K562 (cell line): ENCODE results near the gene KIF1A. TPM values are rescaled to one million over a fixed set of nuclear protein-coding genes. Genes with fewer than 3 reads are reported as not detected.

ENCODE experiments used
- ATAC-seq: fragments of 200-7000 bp; cut with Tn5 transposase; 3 replicates; pipeline ENCODE4 v1.9.1; 2020; ENCODE audit warnings: moderate library complexity
- BruUV-seq: library from RNA; stranded (reverse); fragments of 400-500 nt; replicated peaks from 2 replicates; lab custom pipeline; 2021; lab: Mats Ljungman, UMichigan
- CTCF ChIA-PET: fragments of 300-600 bp; formaldehyde crosslinking; extraction: SDS; loops from one replicate; lab custom pipeline; 2021; ENCODE audit warnings: low intra/inter-chr PET ratio; lab: Yijun Ruan, JAX
- POLR2A ChIA-PET: fragments of 300-600, 350-650 bp; sonication (Branson Sonifier 250); formaldehyde crosslinking; extraction: SDS; loops from one replicate; lab custom pipeline; 2021; ENCODE audit warnings: antibody characterized with exemption, inconsistent platforms; lab: Yijun Ruan, JAX
- DNase-seq, 4 experiments: peaks; one replicate each; pipeline versions ENCODE4 v3.0.0 to v3.0.0-alpha.2; 2011 to 2018; ENCODE audit warnings: low spot score in 3 of 4, mixed read lengths in 3 of 4; ENCODE audit errors: extremely low read depth in 1 of 4
- FAIRE-seq: peaks from 2 replicates; lab custom pipeline; 2011; peaks lifted over from hg19 to GRCh38; lab: Jason Lieb, UNC
- H2AFZ ChIP-seq: 2 replicates; pipeline ENCODE4 v1.6.0; 2011; ENCODE audit warnings: low read depth, low read length, control low read depth, inconsistent platforms
- H3K27ac ChIP-seq: fragments of 200-600 bp; 3 replicates; pipeline ENCODE4 v1.8.0; 2011; ENCODE audit warnings: low read depth, mild to moderate bottlenecking, control low read depth, inconsistent platforms, low read length, moderate library complexity, mixed read lengths; ENCODE audit errors: extremely low read depth
- H3K27me3 ChIP-seq, 2 experiments: fragments of 300-600 bp in 1 of 2; 2 replicates in 1 of 2; 3 replicates in 1 of 2; pipeline versions ENCODE4 v1.6.0 to v1.8.0; 2011; ENCODE audit warnings: inconsistent platforms in 2 of 2, low read length in 2 of 2, mild to moderate bottlenecking in 1 of 2, mixed read lengths in 1 of 2, moderate library complexity in 1 of 2; ENCODE audit not compliant: control insufficient read depth in 2 of 2, insufficient read depth in 2 of 2
- H3K36me3 ChIP-seq: fragments of 300-600 bp; 3 replicates; pipeline ENCODE4 v1.8.0; 2011; ENCODE audit warnings: mild to moderate bottlenecking, low read length, inconsistent platforms; ENCODE audit not compliant: control insufficient read depth, insufficient read depth
- H3K4me1 ChIP-seq, 2 experiments: fragments of 200-600 bp in 1 of 2; replicated peaks in 1 of 2; 2 replicates in 1 of 2; 3 replicates in 1 of 2; pipeline versions ENCODE4 v1.5.1 to v1.8.0; 2011; ENCODE audit warnings: inconsistent platforms in 2 of 2, low read length in 2 of 2, mild to moderate bottlenecking in 1 of 2, mixed read lengths in 1 of 2, moderate library complexity in 1 of 2; ENCODE audit not compliant: control insufficient read depth in 2 of 2, insufficient read depth in 2 of 2
- H3K4me2 ChIP-seq: 2 replicates; pipeline ENCODE4 v1.6.1; 2011; ENCODE audit warnings: low read length, control low read depth, inconsistent platforms, mixed read lengths; ENCODE audit not compliant: insufficient read depth
- H3K4me3 ChIP-seq: fragments of 200-600 bp; sonication (generic), shearing (Covaris generic); 2 replicates; pipeline ENCODE4 v1.5.1; 2016; ENCODE audit warnings: control low read depth, inconsistent platforms
- H3K79me2 ChIP-seq: fragments of 200-600 bp; 3 replicates; pipeline ENCODE4 v1.8.0; 2011; ENCODE audit warnings: low read length, inconsistent platforms; ENCODE audit not compliant: control insufficient read depth, insufficient read depth
- H3K9ac ChIP-seq, 2 experiments: 2 replicates each; pipeline versions ENCODE4 v1.6.0 to v1.6.1; 2011; ENCODE audit warnings: low read depth in 2 of 2, low read length in 2 of 2, control low read depth in 1 of 2, inconsistent platforms in 1 of 2, mild to moderate bottlenecking in 1 of 2, mixed read lengths in 1 of 2; ENCODE audit not compliant: insufficient read depth in 1 of 2
- H3K9me1 ChIP-seq: one replicate; pipeline ENCODE4 v1.6.0; 2011; ENCODE audit warnings: inconsistent platforms, mild to moderate bottlenecking, low read length, moderate library complexity; ENCODE audit not compliant: control insufficient read depth, insufficient read depth
- H3K9me3 ChIP-seq: replicated peaks from 2 replicates; pipeline ENCODE4 v1.5.1; 2011; ENCODE audit warnings: low read depth, low read length, inconsistent platforms; ENCODE audit not compliant: control insufficient read depth, insufficient read depth
- H4K20me1 ChIP-seq: replicated peaks from 2 replicates; pipeline ENCODE4 v1.6.1; 2011; ENCODE audit warnings: low read length, inconsistent platforms, mixed read lengths; ENCODE audit not compliant: control insufficient read depth, insufficient read depth
- FOSL1 ChIP-seq: fragments of 200-800 bp; sonication (Bioruptor generic); conservative IDR thresholded peaks from 2 replicates; pipeline ENCODE4 v1.6.1; 2016; ENCODE audit warnings: missing genetic modification characterization, missing compliant biosample characterization
- HMG20B ChIP-seq: fragments of 250-450 bp; sonication (Bioruptor Pico); IDR thresholded peaks from 2 replicates; pipeline ENCODE4 v1.5.0; 2021; ENCODE audit warnings: mild to moderate bottlenecking
- PTRF ChIP-seq: fragments of 450-650 bp; IDR thresholded peaks from 2 replicates; pipeline ENCODE4 v1.6.1; 2016; ENCODE audit warnings: mild to moderate bottlenecking, missing genetic modification characterization, missing compliant biosample characterization
- RUNX1 ChIP-seq: sonication (generic); IDR thresholded peaks from 2 replicates; pipeline ENCODE4 v1.6.1; 2016; ENCODE audit warnings: antibody characterized with exemption, low read depth
- SP1 ChIP-seq: sonication (generic); formaldehyde crosslinking; IDR thresholded peaks from 2 replicates; pipeline ENCODE4 v1.8.1; 2022; ENCODE audit warnings: mild to moderate bottlenecking, missing genetic modification reagents
- ZNF77 ChIP-seq: fragments of 250-450 bp; sonication (Bioruptor Pico); IDR thresholded peaks from 2 replicates; pipeline ENCODE4 v1.5.0; 2020
- WGBS: fragments of 100-300 bp; shearing (Covaris generic); methylation state at CpG from one replicate; pipeline ENCODE4 v1.1.6; 2016; ENCODE audit warnings: low coverage, mixed read lengths; ENCODE audit not compliant: insufficient coverage; ENCODE audit errors: missing lambda C conversion rate; 5-methylcytosine and 5-hydroxymethylcytosine counted together
- in situ Hi-C: fragments of 300-500 bp; cut with MboI; formaldehyde crosslinking; loops from 4 replicates; pipeline ENCODE4 v1.15.0; 2018; ENCODE audit warnings: inconsistent platforms, mixed read lengths
- intact Hi-C: fragments of 100-400 bp; cut with micrococcal nuclease; formaldehyde crosslinking; loops from 2 replicates; pipeline ENCODE4 v1.14.2; 2022
- polyA plus RNA-seq, 8 experiments: library from polyadenylated mRNA; depleted of rRNA in 4 of 8; stranded (reverse) in 5 of 8; unstranded in 3 of 8; fragments of >200 nt; fragmentation: Nextera tagmentation in 2 of 8; fragmentation: Illumina TruSeq in 1 of 8; extraction: Ambion mirVana in 2 of 8; extraction: Trizol in 1 of 8; gene quantifications; 2 replicates each; pipeline versions ENCODE4 v1.2.1 to v1.2.3, GENCODE V29; 2011 to 2014; ENCODE audit warnings: inconsistent platforms in 1 of 8, missing spikeins in 1 of 8
- total RNA-seq, 7 experiments: library from RNA; depleted of rRNA in 6 of 7; stranded (reverse); fragments of >200 nt in 6 of 7; fragmentation: Illumina TruSeq in 2 of 7; extraction: Trizol in 2 of 7; gene quantifications; 2 replicates each; pipeline versions ENCODE4 v1.2.1 to v1.2.3, GENCODE V29; 2011 to 2021; ENCODE audit warnings: low replicate concordance in 1 of 7
- TF ChIP-seq, protein P1 (sequence below), 2 experiments: fragments of 450-650 bp; formaldehyde crosslinking in 1 of 2; IDR thresholded peaks; 2 replicates each; pipeline versions ENCODE4 v1.4.0 to v1.6.1; 2014 to 2020; ENCODE audit warnings: mild to moderate bottlenecking in 2 of 2, borderline replicate concordance in 1 of 2, low read depth in 1 of 2
- TF ChIP-seq, protein P2 (sequence below): sonication (generic); formaldehyde crosslinking; IDR thresholded peaks from 2 replicates; pipeline ENCODE4 v1.9.0; 2022; ENCODE audit warnings: mild to moderate bottlenecking, missing genetic modification reagents
- TF ChIP-seq, protein P3 (sequence below): fragments of 450-650 bp; formaldehyde crosslinking; IDR thresholded peaks from 2 replicates; pipeline ENCODE4 v1.4.0; 2022; ENCODE audit warnings: missing genetic modification characterization

KIF1A gene
- total and polyA plus RNA-seq, 9 of the 15 experiments (the other 6 are each of a cell fraction or from before 2014, with no cell fraction given) = 0.07 to 1.4 (median 0.45) TPM; not detected in 2

DNA sequence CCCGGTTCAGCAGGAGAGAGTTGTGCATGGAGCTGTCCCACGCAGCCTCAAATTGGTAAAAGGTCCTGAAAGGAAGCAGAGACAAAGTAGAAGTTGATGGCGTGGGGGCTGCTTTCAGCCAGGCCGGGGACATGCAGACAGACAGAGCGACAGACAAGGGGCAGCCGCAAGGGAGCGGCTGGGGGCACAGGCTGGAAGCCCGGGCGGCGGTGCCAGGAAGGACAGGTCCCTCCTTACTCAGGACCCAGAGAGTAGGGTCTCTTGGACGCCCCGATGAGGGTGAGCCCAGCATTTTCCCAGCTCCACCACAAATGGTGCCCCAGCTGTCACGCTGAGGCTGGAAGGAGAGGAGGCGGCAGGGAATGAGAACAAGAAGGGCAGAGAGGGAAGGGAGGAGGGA, 93.1 kb downstream of the KIF1A start (continued):
- TF ChIP-seq, protein P1, sequence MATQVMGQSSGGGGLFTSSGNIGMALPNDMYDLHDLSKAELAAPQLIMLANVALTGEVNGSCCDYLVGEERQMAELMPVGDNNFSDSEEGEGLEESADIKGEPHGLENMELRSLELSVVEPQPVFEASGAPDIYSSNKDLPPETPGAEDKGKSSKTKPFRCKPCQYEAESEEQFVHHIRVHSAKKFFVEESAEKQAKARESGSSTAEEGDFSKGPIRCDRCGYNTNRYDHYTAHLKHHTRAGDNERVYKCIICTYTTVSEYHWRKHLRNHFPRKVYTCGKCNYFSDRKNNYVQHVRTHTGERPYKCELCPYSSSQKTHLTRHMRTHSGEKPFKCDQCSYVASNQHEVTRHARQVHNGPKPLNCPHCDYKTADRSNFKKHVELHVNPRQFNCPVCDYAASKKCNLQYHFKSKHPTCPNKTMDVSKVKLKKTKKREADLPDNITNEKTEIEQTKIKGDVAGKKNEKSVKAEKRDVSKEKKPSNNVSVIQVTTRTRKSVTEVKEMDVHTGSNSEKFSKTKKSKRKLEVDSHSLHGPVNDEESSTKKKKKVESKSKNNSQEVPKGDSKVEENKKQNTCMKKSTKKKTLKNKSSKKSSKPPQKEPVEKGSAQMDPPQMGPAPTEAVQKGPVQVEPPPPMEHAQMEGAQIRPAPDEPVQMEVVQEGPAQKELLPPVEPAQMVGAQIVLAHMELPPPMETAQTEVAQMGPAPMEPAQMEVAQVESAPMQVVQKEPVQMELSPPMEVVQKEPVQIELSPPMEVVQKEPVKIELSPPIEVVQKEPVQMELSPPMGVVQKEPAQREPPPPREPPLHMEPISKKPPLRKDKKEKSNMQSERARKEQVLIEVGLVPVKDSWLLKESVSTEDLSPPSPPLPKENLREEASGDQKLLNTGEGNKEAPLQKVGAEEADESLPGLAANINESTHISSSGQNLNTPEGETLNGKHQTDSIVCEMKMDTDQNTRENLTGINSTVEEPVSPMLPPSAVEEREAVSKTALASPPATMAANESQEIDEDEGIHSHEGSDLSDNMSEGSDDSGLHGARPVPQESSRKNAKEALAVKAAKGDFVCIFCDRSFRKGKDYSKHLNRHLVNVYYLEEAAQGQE (IDR thresholded peaks at IDR 0.05; ENCODE audit: borderline replicate concordance) = no peak
- TF ChIP-seq, protein P1 (CRISPR knock-in tag; IDR thresholded peaks at IDR 0.05; ENCODE audit: low read depth) = no peak

DNA sequence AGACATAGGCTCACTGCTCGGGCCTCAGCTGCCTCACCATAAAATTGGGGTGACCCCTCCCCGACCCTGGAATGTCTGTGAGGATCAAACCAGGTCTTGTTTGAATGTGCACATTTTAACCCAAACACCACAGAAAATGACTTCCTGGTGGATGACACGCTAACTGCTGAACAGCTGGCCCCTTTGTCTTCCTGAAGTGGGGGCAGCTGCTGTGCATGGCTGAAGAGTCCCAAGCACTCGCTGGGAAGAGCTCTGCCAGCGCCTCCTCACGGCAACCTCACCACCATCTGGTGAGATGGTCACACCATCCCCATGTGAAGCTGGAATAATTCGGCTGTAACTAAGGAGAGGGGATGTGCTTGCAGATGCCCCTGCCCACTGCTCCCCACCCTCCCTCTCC, 94.3 kb downstream of the KIF1A start:
- WGBS = 0% methylated on average over 3 of the region's 7 CpGs
- Histone ChIP-seq H3K79me2 (no peaks in the 10 kb centered on the region), H3K9ac (no peak overlapping the region), H3K4me2 (no peak overlapping the region), H3K9me3 (no peaks in the 10 kb centered on the region), H3K36me3 (no peaks in the 10 kb centered on the region), H3K27ac (no peak overlapping the region), H4K20me1 (no peaks in the 10 kb centered on the region), H3K27me3 (peaks cover 0 to 68% of the 10 kb centered on the region in 2 experiments; a peak in 3 of 5 replicates), H3K4me1 (peaks cover 0 to 8% of the 10 kb centered on the region in 2 experiments; a peak in 1 of 5 replicates), H3K9me1 (no peaks in the 10 kb centered on the region), H2AFZ (no peak overlapping the region), H3K4me3 (no peak overlapping the region)
- CTCF ChIA-PET = no interaction called here
- in situ Hi-C loops (no loop called here), intact Hi-C loops (no loop called here)
- no TSS peak for BruUV-seq
- no peak for DNase-seq
- POLR2A ChIA-PET = no interaction called here
- no peak for FAIRE-seq
- ATAC-seq = no peak
- TF ChIP-seq, protein P2, sequence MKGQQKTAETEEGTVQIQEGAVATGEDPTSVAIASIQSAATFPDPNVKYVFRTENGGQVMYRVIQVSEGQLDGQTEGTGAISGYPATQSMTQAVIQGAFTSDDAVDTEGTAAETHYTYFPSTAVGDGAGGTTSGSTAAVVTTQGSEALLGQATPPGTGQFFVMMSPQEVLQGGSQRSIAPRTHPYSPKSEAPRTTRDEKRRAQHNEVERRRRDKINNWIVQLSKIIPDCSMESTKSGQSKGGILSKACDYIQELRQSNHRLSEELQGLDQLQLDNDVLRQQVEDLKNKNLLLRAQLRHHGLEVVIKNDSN = no peak
- TF ChIP-seq, protein P3, sequence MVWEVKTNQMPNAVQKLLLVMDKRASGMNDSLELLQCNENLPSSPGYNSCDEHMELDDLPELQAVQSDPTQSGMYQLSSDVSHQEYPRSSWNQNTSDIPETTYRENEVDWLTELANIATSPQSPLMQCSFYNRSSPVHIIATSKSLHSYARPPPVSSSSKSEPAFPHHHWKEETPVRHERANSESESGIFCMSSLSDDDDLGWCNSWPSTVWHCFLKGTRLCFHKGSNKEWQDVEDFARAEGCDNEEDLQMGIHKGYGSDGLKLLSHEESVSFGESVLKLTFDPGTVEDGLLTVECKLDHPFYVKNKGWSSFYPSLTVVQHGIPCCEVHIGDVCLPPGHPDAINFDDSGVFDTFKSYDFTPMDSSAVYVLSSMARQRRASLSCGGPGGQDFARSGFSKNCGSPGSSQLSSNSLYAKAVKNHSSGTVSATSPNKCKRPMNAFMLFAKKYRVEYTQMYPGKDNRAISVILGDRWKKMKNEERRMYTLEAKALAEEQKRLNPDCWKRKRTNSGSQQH = no peak
- no peak for TF ChIP-seq ZNF77 (CRISPR knock-in tag)
- no peak for TF ChIP-seq PTRF (tag)
- TF ChIP-seq FOSL1 (tag) = no peak
- no peak for TF ChIP-seq RUNX1
- no peak for TF ChIP-seq SP1 (CRISPR knock-in tag)
- TF ChIP-seq HMG20B (CRISPR knock-in tag) = no peak
